ENCODE results near the gene MCF2L.
"Not testable (repeated sequence)": the region's sequence is repeated elsewhere in the genome, so short reads cannot be mapped to it uniquely, and the experiment has no call there.

Gene MCF2L

DNA sequence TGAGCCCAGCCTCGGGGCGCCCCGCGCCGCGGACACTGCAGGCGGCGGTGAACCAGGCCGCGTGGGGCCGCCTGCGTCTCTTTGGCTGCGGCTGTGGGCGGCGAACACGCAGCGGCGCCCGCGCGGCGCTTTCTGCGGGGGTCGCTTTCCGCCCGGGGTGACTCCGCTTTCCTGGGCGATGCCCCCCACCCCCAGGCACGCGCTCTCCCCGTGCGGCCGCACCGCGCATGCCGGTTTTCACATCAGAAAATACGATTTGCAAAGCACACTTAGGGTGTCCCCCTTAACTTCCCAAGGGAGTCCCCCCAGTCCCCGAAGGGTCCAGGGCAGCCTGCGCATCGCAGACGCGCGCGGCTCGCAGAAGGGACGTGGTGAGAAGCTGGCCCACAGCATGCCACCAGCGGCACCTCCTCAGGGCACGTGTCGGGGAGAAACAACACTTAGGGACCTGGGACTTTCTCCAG, 141.9 kb downstream of the MCF2L start:
- H3K27me3 Mint-ChIP-seq, result no peaks in the 10 kb centered on the region
- H3K4me3 Mint-ChIP-seq, result peak overlapping the region; percentile 59
- no peaks in the 10 kb centered on the region for H3K9me3 Mint-ChIP-seq (ENCODE audit: low read depth)
- H3K4me1 Mint-ChIP-seq (ENCODE audit: low read depth), result peaks cover 3% of the 10 kb centered on the region
- H3K27ac Mint-ChIP-seq, result peak overlapping the region; percentile 66
- no peaks in the 10 kb centered on the region for H3K36me3 Mint-ChIP-seq

DNA sequence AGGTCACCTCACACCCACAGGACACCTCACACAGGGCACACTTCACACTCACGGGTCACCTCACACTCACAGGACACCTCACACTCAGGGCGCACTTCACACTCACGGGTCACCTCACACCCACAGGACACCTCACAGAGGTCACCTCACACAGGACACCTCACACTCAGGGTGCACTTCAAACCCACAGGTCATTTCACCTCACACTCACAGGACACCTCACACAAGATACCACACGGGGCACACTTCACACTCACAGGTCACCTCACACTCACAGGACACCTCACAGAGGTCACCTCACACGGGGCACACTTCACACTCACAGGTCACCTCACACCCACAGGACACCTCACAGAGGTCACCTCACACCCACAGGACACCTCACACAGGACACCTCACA, 142.8 kb downstream of the MCF2L start:
- H3K27ac Mint-ChIP-seq; H3K9me3 Mint-ChIP-seq (ENCODE audit: low read depth); H3K4me3 Mint-ChIP-seq; H3K27me3 Mint-ChIP-seq; H3K4me1 Mint-ChIP-seq (ENCODE audit: low read depth); H3K36me3 Mint-ChIP-seq: not testable (repeated sequence)

DNA sequence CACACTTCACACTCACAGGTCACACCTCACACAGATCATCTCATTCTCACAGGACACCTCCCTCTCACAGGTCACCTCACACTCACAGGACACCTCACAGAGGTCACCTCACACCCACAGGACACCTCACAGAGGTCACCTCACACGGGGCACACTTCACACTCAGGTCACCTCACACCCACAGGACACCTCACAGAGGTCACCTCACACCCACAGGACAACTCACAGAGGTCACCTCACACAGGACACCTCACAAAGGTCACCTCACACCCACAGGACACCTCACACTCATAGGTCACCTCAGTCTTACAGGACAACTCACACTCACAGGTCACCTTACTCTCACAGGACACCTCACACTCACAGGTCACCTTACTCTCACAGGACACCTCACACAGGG, 143.5 kb downstream of the MCF2L start:
- not testable (repeated sequence) for H3K36me3 Mint-ChIP-seq; H3K9me3 Mint-ChIP-seq (ENCODE audit: low read depth); H3K4me3 Mint-ChIP-seq; H3K27ac Mint-ChIP-seq; H3K27me3 Mint-ChIP-seq; H3K4me1 Mint-ChIP-seq (ENCODE audit: low read depth)

DNA sequence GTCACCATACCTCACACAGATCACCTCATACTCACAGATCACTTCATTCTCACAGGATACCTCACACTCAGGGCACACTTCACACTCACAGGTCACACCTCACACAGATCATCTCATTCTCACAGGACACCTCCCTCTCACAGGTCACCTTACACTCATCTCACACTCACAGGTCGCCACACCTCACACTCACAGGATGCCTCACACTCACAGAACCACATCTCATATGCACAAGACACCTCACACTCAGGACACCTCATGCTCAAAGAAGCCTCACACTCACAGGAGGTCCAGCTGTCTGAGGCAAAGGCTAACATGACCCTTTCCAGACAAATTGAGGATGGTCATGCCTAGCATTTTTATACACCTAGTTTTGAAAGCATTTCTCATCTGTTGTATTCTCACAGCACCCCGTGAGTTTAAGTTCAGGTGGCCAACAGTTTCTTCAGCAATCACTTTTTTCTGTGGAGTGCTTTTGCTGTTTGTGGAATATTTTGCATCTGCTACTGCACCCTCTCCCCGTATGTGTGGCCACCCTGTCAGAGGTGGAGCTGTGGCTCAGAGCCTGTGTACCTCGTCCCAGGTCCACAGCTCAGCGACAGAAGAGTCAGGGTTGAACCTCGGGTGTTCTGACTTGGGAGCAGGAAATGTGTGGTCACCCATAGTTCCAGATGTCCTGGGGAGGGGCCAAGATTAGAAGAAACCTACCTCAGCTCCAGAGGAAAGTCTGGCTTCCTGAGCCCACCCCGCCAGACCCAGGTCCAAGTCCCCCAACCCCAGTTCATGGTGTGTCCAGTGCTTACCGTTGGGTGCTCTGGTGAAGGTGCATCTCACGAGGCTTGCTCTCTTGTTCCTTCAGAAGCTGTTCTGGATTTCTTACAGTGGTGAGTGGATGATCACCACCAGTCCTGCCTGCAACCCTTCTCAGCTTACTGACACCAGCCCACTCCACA, 144.2 kb downstream of the MCF2L start:
- H3K27me3 Mint-ChIP-seq, result no peaks in the 10 kb centered on the region
- no peaks in the 10 kb centered on the region for H3K36me3 Mint-ChIP-seq
- H3K4me3 Mint-ChIP-seq, result no peak overlapping the region
- H3K9me3 Mint-ChIP-seq (ENCODE audit: low read depth), result no peaks in the 10 kb centered on the region
- no peak overlapping the region for H3K27ac Mint-ChIP-seq
- H3K4me1 Mint-ChIP-seq (ENCODE audit: low read depth), result peaks cover 3% of the 10 kb centered on the region

DNA sequence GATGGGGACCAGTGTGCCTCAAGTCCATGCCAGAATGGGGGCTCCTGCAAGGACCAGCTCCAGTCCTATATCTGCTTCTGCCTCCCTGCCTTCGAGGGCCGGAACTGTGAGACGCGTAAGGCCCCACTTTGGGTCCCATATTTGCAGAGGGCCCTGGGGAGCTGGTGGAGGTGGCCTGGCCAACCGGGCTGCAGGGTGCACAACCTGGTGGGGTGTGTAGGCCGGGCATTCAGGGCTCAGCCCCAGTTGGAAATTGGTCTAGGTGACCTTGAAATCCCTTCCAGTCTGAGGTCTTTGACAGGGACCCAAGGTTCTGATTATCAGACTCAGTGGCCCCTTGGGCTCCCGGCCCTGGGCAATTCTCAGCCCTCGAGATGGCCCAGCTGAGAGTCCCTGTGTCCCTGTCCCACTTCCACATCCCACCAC, 144.8 kb downstream of the MCF2L start:
- H3K27me3 Mint-ChIP-seq, result no peaks in the 10 kb centered on the region
- H3K27ac Mint-ChIP-seq, result no peak overlapping the region
- no peak overlapping the region for H3K4me3 Mint-ChIP-seq
- peaks cover 3% of the 10 kb centered on the region for H3K4me1 Mint-ChIP-seq (ENCODE audit: low read depth)
- no peaks in the 10 kb centered on the region for H3K36me3 Mint-ChIP-seq
- no peaks in the 10 kb centered on the region for H3K9me3 Mint-ChIP-seq (ENCODE audit: low read depth)

DNA sequence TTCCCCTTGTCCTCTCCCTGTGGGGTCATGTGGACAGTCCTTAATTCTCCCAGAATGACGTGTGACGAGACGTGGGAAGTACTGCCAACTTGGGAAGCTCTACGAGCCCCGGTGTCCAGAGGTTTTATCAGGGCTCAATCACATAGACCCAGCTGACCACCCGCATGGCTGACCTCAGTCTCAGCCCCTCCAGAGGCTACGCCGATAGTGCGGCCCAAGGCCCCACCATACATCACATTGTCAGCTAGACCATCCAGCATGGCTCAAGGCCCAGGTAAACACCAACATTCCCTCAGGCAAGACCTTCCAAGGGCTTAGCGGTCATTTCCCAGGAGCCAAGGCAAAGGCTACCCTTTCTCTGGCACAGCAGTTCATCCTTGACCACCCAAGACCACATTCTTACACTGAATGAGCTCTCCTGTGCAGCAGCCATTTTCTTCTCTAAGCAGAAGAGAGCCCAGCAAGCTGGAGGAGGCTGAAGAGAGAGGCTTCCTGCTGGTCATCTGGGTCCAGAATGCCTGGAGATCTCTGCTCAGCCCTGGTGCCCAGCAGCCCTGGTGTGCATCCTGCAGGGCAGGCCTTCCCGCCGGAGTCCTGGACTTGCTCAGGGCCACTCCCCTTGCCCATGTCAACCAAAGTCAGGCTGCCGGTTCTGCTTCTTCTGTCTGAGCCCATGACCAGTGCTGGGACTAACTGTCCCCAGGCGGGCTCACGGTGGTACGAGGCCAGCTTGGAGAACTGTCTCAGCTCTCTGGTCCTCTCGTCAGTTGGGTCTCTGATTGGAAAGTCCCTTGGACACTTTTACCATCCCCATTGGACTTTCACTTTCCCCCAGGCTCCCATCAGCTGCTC, 145.7 kb downstream of the MCF2L start:
- H3K4me1 Mint-ChIP-seq (ENCODE audit: low read depth), result peaks cover 3% of the 10 kb centered on the region
- no peak overlapping the region for H3K27ac Mint-ChIP-seq
- no peak overlapping the region for H3K4me3 Mint-ChIP-seq
- H3K27me3 Mint-ChIP-seq, result no peaks in the 10 kb centered on the region
- H3K36me3 Mint-ChIP-seq, result no peaks in the 10 kb centered on the region
- no peaks in the 10 kb centered on the region for H3K9me3 Mint-ChIP-seq (ENCODE audit: low read depth)

DNA sequence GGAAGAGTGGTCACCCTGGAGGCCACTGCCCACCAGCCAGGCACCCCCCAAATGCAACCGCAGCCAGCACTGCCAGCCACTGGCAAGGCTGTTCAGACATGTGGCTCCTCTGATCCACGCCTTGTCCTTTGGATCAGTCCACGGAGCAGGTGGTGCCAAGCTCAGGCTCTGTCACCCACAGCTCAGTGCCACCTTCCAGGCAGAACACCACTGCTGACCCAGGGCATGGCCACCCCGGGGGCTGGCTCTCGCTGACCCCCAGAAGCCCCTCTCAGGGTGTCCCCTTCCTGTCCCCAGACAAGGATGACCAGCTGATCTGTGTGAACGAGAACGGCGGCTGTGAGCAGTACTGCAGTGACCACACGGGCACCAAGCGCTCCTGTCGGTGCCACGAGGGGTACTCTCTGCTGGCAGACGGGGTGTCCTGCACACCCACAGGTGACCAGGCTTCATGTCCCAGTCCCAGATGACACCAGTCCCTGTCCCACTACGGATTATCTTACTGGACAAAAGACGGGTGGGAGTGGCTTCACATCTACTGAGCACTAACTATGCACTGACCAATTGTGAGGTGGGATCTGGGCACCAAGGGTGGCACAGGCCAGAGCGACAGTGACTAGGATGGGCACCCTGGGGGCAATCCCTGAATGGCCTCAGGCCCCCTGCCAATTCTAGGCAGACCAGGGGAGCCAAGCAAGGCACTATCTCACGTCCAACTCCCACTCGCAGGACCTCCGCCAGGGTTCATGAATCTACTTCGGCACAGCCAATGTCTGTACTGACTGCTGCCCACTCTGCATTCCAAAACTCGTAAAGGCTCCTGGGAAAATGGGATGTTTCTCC, 146.6 kb downstream of the MCF2L start:
- H3K4me3 Mint-ChIP-seq, result no peak overlapping the region
- H3K36me3 Mint-ChIP-seq, result no peaks in the 10 kb centered on the region
- H3K27me3 Mint-ChIP-seq, result no peaks in the 10 kb centered on the region
- H3K9me3 Mint-ChIP-seq (ENCODE audit: low read depth), result no peaks in the 10 kb centered on the region
- no peak overlapping the region for H3K27ac Mint-ChIP-seq
- H3K4me1 Mint-ChIP-seq (ENCODE audit: low read depth), result peaks cover 3% of the 10 kb centered on the region

DNA sequence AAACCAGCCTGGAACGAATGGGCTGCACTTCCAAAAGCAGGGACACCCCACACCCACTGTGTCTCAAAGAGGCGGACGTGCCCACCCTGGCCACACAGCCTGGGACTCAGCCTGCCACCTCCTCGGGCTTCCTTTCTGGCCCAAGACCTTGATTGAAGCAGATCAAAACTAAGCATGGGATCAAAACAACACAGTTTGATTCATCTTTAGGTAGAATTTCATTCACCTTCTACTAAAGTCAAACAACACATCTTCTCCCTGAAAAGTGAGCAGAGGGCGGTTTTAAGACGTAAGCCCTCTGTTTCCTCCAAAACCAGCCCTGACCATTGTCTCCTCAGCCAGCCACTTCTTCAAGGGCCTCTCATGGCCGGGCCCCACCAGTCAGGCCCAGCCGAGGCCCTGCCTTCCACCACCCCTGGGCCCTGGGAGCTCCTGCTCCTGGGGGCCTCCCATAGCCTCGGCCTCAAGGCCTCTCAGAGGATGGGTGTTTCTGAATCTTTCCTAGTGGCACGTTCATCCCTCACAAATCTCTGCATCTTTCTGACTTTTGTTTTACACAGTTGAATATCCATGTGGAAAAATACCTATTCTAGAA, 147.3 kb downstream of the MCF2L start:
- no peaks in the 10 kb centered on the region for H3K36me3 Mint-ChIP-seq
- no peak overlapping the region for H3K4me3 Mint-ChIP-seq
- H3K4me1 Mint-ChIP-seq (ENCODE audit: low read depth), result no peaks in the 10 kb centered on the region
- no peaks in the 10 kb centered on the region for H3K27me3 Mint-ChIP-seq
- no peak overlapping the region for H3K27ac Mint-ChIP-seq
- H3K9me3 Mint-ChIP-seq (ENCODE audit: low read depth), result no peaks in the 10 kb centered on the region

DNA sequence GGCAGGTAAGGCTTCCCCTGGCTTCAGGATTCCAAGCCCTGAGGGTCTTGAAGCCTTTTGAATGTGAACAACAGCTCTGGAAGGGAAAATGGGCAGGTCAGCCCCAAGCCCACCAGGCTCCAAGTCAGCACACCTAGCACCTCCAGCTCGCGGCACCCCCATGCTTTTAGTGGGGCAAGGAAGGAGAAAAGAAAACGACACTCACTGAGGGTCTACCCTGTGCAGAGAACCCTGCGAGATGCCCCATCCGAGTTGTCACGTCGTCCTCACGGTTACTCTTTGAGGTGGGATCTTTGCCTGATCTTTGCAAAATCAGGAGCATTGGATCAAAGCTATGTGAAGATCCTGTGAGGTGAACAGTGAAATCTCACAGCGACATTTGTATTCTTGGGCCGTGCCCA, 147.9 kb downstream of the MCF2L start:
- H3K27me3 Mint-ChIP-seq, result no peaks in the 10 kb centered on the region
- H3K4me1 Mint-ChIP-seq (ENCODE audit: low read depth), result no peaks in the 10 kb centered on the region
- H3K27ac Mint-ChIP-seq, result no peak overlapping the region
- H3K4me3 Mint-ChIP-seq, result no peak overlapping the region
- H3K36me3 Mint-ChIP-seq, result no peaks in the 10 kb centered on the region
- H3K9me3 Mint-ChIP-seq (ENCODE audit: low read depth), result no peaks in the 10 kb centered on the region

DNA sequence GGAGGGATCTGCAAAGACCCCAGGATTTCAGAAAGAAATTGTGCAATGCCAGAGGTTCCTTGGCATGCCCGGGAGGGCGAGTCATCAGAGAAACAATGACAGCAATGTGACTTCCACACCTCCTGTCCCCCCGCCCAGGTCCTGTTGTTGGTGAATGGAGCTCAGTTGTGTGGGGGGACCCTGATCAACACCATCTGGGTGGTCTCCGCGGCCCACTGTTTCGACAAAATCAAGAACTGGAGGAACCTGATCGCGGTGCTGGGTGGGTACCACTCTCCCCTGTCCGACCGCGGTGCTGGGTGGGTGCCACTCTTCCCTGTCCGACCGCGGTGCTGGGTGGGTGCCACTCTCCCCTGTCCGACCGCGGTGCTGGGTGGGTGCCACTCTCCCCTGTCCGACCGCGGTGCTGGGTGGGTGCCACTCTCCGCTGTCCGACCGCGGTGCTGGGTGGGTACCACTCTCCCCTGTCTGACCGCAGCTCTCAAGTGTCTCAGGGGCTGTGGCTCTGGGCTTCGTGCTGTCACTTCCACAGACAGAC, 148.4 kb downstream of the MCF2L start:
- H3K9me3 Mint-ChIP-seq (ENCODE audit: low read depth), result no peaks in the 10 kb centered on the region

DNA sequence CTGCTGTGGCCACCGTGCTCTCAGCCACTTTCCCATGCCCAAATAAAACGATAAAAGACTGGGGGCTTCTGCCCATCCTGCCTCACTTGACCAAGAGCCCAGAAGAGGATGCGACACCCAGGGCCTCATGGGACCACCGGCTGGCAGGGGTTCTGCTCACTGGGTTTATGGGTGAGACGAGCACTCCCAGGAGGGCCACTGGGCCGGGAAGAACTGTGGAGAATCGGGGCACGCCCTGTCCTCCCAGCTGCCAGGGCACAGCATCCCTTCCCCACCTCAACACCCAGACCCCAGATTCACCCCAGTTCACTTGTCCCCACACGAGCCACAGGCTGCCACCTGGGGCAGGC, 148.9 kb downstream of the MCF2L start:
- no peaks in the 10 kb centered on the region for H3K36me3 Mint-ChIP-seq
- H3K9me3 Mint-ChIP-seq (ENCODE audit: low read depth), result no peaks in the 10 kb centered on the region
- no peak overlapping the region for H3K4me3 Mint-ChIP-seq
- no peak overlapping the region for H3K27ac Mint-ChIP-seq
- H3K27me3 Mint-ChIP-seq, result no peaks in the 10 kb centered on the region
- no peaks in the 10 kb centered on the region for H3K4me1 Mint-ChIP-seq (ENCODE audit: low read depth)

More for the DNA sequence above, 148.4 kb downstream of the MCF2L start:
- no peak overlapping the region for H3K4me3 Mint-ChIP-seq
- H3K4me1 Mint-ChIP-seq (ENCODE audit: low read depth), result no peaks in the 10 kb centered on the region
- H3K27ac Mint-ChIP-seq, result no peak overlapping the region
- no peaks in the 10 kb centered on the region for H3K36me3 Mint-ChIP-seq
- no peaks in the 10 kb centered on the region for H3K27me3 Mint-ChIP-seq

DNA sequence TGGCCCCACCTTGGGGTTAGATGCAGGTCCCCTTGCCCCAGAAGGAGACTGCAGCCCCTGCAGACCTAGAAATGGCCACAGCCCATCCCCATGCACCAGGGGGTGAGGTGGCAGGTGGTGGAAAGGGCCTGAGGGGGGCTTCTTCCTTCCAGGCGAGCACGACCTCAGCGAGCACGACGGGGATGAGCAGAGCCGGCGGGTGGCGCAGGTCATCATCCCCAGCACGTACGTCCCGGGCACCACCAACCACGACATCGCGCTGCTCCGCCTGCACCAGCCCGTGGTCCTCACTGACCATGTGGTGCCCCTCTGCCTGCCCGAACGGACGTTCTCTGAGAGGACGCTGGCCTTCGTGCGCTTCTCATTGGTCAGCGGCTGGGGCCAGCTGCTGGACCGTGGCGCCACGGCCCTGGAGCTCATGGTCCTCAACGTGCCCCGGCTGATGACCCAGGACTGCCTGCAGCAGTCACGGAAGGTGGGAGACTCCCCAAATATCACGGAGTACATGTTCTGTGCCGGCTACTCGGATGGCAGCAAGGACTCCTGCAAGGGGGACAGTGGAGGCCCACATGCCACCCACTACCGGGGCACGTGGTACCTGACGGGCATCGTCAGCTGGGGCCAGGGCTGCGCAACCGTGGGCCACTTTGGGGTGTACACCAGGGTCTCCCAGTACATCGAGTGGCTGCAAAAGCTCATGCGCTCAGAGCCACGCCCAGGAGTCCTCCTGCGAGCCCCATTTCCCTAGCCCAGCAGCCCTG, 149.4 kb downstream of the MCF2L start:
- no peak overlapping the region for H3K4me3 Mint-ChIP-seq
- no peaks in the 10 kb centered on the region for H3K36me3 Mint-ChIP-seq

DNA sequence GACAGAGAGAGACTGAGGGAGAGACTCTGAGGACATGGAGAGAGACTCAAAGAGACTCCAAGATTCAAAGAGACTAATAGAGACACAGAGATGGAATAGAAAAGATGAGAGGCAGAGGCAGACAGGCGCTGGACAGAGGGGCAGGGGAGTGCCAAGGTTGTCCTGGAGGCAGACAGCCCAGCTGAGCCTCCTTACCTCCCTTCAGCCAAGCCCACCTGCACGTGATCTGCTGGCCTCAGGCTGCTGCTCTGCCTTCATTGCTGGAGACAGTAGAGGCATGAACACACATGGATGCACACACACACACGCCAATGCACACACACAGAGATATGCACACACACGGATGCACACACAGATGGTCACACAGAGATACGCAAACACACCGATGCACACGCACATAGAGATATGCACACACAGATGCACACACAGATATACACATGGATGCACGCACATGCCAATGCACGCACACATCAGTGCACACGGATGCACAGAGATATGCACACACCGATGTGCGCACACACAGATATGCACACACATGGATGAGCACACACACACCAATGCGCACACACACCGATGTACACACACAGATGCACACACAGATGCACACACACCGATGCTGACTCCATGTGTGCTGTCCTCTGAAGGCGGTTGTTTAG, 150.3 kb downstream of the MCF2L start:
- Mint-ChIP-seq H3K36me3 (no peaks in the 10 kb centered on the region), H3K27ac (no peak overlapping the region)

More for the DNA sequence above, 149.4 kb downstream of the MCF2L start:
- H3K27ac Mint-ChIP-seq, result no peak overlapping the region
- H3K27me3 Mint-ChIP-seq, result no peaks in the 10 kb centered on the region
- no peaks in the 10 kb centered on the region for H3K4me1 Mint-ChIP-seq (ENCODE audit: low read depth)
- no peaks in the 10 kb centered on the region for H3K9me3 Mint-ChIP-seq (ENCODE audit: low read depth)

More for the DNA sequence above, 150.3 kb downstream of the MCF2L start:
- no peaks in the 10 kb centered on the region for H3K4me1 Mint-ChIP-seq (ENCODE audit: low read depth)
- no peak overlapping the region for H3K4me3 Mint-ChIP-seq
- no peaks in the 10 kb centered on the region for H3K9me3 Mint-ChIP-seq (ENCODE audit: low read depth)
- H3K27me3 Mint-ChIP-seq, result no peaks in the 10 kb centered on the region
